OCI-LY1 (cell line): ENCODE measurements around the gene TRIM29.

Experiments used
- H2AFZ ChIP-seq: fragments of 200-600 bp; sonication (generic), shearing (Covaris generic); 2 replicates; pipeline ENCODE4 v1.6.0; 2014; ENCODE audit warnings: antibody characterized with exemption, mild to moderate bottlenecking, low read length
- H3F3A ChIP-seq: fragments of 200-600 bp; sonication (generic), shearing (Covaris generic); 2 replicates; pipeline ENCODE4 v1.6.0; 2014; ENCODE audit warnings: mild to moderate bottlenecking, antibody characterized with exemption, low read length, moderate library complexity; ENCODE audit not compliant: insufficient read depth
- H3K27ac ChIP-seq: fragments of 200-600 bp; sonication (generic); 2 replicates; pipeline ENCODE4 v1.5.1; 2014; ENCODE audit warnings: low read length, mixed run types, mild to moderate bottlenecking, low read depth; ENCODE audit not compliant: poor library complexity, severe bottlenecking
- H3K27me3 ChIP-seq: fragments of 200-600 bp; sonication (generic); 2 replicates; pipeline ENCODE4 v1.6.0; 2014; ENCODE audit warnings: antibody characterized with exemption, mild to moderate bottlenecking, low read length, moderate library complexity; ENCODE audit not compliant: insufficient read depth
- H3K36me3 ChIP-seq: fragments of 200-600 bp; sonication (generic); 2 replicates; pipeline ENCODE4 v1.6.1; 2014; ENCODE audit warnings: mild to moderate bottlenecking, antibody characterized with exemption, low read length, moderate library complexity, mixed read lengths; ENCODE audit not compliant: insufficient read depth
- H3K4me1 ChIP-seq: fragments of 200-600 bp; sonication (generic); 2 replicates; pipeline ENCODE4 v1.5.1; 2014; ENCODE audit warnings: mild to moderate bottlenecking, low read length, moderate library complexity; ENCODE audit not compliant: insufficient read depth, severe bottlenecking
- H3K4me2 ChIP-seq: fragments of 200-600 bp; sonication (generic), shearing (Covaris generic); 2 replicates; pipeline ENCODE4 v1.6.1; 2014; ENCODE audit warnings: low read length
- H3K4me3 ChIP-seq: fragments of 200-600 bp; sonication (generic); 2 replicates; pipeline ENCODE4 v1.5.1; 2014; ENCODE audit warnings: low read length, low read depth, mild to moderate bottlenecking, mixed read lengths; ENCODE audit not compliant: poor library complexity, severe bottlenecking
- H3K79me2 ChIP-seq: fragments of 200-600 bp; shearing (Covaris generic); 2 replicates; pipeline ENCODE4 v1.6.1; 2016; ENCODE audit warnings: mixed run types, low read length, mixed read lengths; ENCODE audit not compliant: insufficient read depth
- H3K9ac ChIP-seq: fragments of 200-600 bp; sonication (generic), shearing (Covaris generic); 2 replicates; pipeline ENCODE4 v1.6.1; 2014; ENCODE audit warnings: mild to moderate bottlenecking, low read length, mixed read lengths
- H3K9me2 ChIP-seq: fragments of 200-600 bp; sonication (generic), shearing (Covaris generic); 2 replicates; pipeline ENCODE4 v1.6.1; 2014; ENCODE audit warnings: low read depth, mild to moderate bottlenecking, low read length, mixed read lengths
- H3K9me3 ChIP-seq: fragments of 200-600 bp; shearing (Covaris generic); 2 replicates; pipeline ENCODE4 v1.6.1; 2014; ENCODE audit warnings: low read length, mixed read lengths
- H4K20me1 ChIP-seq: fragments of 200-600 bp; sonication (generic), shearing (Covaris generic); 2 replicates; pipeline ENCODE4 v1.6.0; 2016; ENCODE audit warnings: mild to moderate bottlenecking, low read length; ENCODE audit not compliant: insufficient read depth
- EZH2 ChIP-seq: fragments of 200-600 bp; sonication (generic), shearing (Covaris generic); IDR thresholded peaks from 2 replicates; pipeline ENCODE4 v1.8.0; 2017; ENCODE audit warnings: borderline replicate concordance, mixed run types, mild to moderate bottlenecking, antibody characterized with exemption, low read length, moderate library complexity, mixed read lengths
- TF ChIP-seq, protein P1 (sequence below): fragments of 200-600 bp; sonication (generic), shearing (Covaris generic); IDR thresholded peaks from 2 replicates; pipeline ENCODE4 v1.5.1; 2017; ENCODE audit warnings: mild to moderate bottlenecking, antibody characterized with exemption, low read length, moderate library complexity, mixed read lengths

TRIM29 gene

DNA sequence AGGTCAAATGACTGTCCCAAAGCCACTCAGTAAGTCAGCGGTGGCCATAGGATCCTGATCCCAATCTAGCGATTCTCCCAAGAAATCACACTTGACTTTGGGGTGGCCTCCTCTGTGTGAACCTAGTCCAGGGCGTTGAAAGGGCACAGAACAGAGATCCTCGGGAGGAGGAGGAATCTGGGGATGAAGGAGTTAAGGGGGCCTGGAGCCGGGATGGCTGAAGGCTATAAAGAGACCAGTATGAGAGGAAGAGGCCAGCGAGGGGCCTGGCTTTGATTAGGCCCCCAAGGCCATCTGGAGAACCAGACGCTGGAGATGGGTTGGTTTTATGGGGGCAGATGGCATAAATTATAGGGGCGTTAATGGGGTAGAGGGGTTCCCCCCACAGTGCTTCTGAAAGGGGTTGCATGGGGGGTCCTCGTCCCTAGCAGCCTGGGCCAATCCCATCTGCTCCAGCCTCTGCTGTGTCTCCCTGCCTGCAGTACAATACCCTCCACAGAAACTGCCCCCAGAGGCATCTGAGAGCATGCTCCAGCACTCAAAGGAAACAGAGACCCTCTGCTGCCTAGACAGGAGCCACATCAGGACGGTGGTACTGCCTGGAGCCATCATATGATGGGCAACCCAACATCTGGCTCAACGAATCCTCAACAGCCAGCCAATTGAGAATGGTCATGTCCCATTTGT is 35.2 kb upstream of the TRIM29 start:
- no peaks in the 10 kb centered on the region for H3F3A ChIP-seq
- H3K9ac ChIP-seq: no peak overlapping the region
- no peaks in the 10 kb centered on the region for H3K9me2 ChIP-seq
- no peak overlapping the region for H2AFZ ChIP-seq
- H3K36me3 ChIP-seq: no peaks in the 10 kb centered on the region
- no peaks in the 10 kb centered on the region for H3K27me3 ChIP-seq
- TF ChIP-seq, protein P1, sequence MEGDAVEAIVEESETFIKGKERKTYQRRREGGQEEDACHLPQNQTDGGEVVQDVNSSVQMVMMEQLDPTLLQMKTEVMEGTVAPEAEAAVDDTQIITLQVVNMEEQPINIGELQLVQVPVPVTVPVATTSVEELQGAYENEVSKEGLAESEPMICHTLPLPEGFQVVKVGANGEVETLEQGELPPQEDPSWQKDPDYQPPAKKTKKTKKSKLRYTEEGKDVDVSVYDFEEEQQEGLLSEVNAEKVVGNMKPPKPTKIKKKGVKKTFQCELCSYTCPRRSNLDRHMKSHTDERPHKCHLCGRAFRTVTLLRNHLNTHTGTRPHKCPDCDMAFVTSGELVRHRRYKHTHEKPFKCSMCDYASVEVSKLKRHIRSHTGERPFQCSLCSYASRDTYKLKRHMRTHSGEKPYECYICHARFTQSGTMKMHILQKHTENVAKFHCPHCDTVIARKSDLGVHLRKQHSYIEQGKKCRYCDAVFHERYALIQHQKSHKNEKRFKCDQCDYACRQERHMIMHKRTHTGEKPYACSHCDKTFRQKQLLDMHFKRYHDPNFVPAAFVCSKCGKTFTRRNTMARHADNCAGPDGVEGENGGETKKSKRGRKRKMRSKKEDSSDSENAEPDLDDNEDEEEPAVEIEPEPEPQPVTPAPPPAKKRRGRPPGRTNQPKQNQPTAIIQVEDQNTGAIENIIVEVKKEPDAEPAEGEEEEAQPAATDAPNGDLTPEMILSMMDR: no peak
- TF ChIP-seq EZH2: no peak
- no peak overlapping the region for H3K4me2 ChIP-seq
- no peak overlapping the region for H3K27ac ChIP-seq
- no peaks in the 10 kb centered on the region for H3K4me1 ChIP-seq
- no peak overlapping the region for H3K4me3 ChIP-seq
- no peaks in the 10 kb centered on the region for H3K79me2 ChIP-seq
- H4K20me1 ChIP-seq: no peaks in the 10 kb centered on the region
- no peaks in the 10 kb centered on the region for H3K9me3 ChIP-seq

DNA sequence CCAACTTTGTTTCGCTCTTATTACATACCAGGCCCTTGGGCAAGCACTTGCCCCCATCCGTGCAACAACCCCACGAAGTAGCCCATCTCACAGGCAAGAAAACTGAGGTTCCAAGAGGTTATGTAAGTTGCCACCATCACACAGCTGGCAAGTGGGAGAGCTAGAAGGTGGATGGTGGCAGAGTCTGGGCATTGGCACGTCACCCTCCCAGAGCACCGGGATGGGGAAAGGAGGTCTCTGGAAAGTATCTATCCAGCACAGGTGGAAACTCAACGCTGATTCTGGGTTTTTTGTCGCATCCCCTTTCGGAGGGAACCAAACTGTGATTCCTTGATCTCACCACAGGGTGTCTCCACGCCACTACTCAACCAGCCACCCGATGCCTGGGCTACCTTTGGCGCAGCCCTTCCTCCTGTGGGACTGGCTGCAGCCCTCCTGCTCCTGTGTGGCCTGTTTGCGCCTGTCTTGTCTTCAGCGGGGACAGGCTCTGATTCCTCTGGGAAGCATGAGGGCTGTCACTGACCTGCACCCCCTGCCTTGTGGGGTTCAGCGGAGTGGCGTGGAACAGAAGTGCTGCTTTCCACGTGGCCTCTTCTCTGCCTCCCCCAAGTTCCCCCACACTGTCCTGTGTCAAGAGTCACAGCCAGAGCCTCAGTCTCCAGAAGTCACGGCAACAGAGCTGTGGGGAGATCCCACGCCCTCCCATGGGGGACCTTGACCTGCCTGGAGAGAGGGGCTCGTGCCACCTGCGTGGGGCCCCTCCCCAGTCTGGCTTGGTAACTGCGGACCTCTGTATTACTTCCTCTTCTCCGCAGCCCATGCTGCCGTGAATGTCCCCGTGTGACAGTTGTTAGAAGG is 34.4 kb upstream of the TRIM29 start:
- no peak overlapping the region for H3K4me2 ChIP-seq
- no peak for TF ChIP-seq EZH2
- TF ChIP-seq, protein P1: peak; percentile 47

DNA sequence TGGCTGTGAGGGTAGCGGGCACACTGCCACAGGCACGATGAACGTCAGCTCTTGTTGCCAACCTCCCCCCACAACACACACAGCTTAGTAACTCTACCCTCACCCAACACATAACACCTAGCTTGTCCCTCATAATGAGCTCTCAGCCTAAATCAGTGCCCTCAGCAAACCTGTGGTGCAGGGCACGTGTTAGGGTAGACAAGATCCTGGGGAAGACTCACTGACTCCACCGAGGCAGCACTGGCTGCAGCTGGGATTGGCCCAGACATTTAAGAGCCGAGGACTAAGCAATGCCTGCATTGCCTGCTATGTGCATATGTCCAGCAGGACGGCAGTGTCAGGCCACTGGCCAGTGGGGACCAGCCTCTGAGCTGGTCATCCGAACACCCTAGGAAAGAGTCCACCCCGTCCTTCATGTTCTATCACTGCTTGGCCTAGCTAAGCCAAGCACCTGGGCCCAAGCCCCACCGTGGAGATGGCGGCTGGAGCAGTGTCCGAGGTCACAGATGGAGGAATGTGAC is 32.9 kb upstream of the TRIM29 start:
- Histone ChIP-seq H3K79me2 (no peaks in the 10 kb centered on the region), H3K9me2 (no peaks in the 10 kb centered on the region), H3K4me1 (no peaks in the 10 kb centered on the region), H3K4me3 (no peak overlapping the region), H4K20me1 (no peaks in the 10 kb centered on the region), H3K4me2 (no peak overlapping the region), H3K9ac (no peak overlapping the region), H3K27ac (no peak overlapping the region), H2AFZ (no peak overlapping the region), H3F3A (no peaks in the 10 kb centered on the region), H3K9me3 (no peaks in the 10 kb centered on the region), H3K27me3 (no peaks in the 10 kb centered on the region), H3K36me3 (no peaks in the 10 kb centered on the region)
- TF ChIP-seq, protein P1: no peak
- TF ChIP-seq EZH2: no peak

More for the DNA sequence above, 34.4 kb upstream of the TRIM29 start:
- H3K36me3 ChIP-seq: no peaks in the 10 kb centered on the region
- H3K9ac ChIP-seq: no peak overlapping the region
- no peaks in the 10 kb centered on the region for H3F3A ChIP-seq
- H2AFZ ChIP-seq: no peak overlapping the region
- H3K9me3 ChIP-seq: no peaks in the 10 kb centered on the region
- no peaks in the 10 kb centered on the region for H3K9me2 ChIP-seq
- no peaks in the 10 kb centered on the region for H3K79me2 ChIP-seq
- no peaks in the 10 kb centered on the region for H4K20me1 ChIP-seq
- no peak overlapping the region for H3K4me3 ChIP-seq
- H3K27ac ChIP-seq: no peak overlapping the region
- H3K4me1 ChIP-seq: no peaks in the 10 kb centered on the region
- H3K27me3 ChIP-seq: no peaks in the 10 kb centered on the region
